GM23248 (cell line): ENCODE data around the gene VWF. TPM values are rescaled to one million over a fixed set of nuclear protein-coding genes. Genes with fewer than 3 reads are reported as not detected.

Experiments used
- DNase-seq: peaks from one replicate; pipeline ENCODE4 v3.0.0-alpha.2; 2015
- H2AFZ ChIP-seq: fragments of 200-600 bp; sonication (generic); 2 replicates; pipeline ENCODE4 v1.6.1; 2016; ENCODE audit warnings: antibody characterized with exemption
- H3F3A ChIP-seq: fragments of 200-600 bp; sonication (generic); 2 replicates; pipeline ENCODE4 v1.6.1; 2016; ENCODE audit warnings: mild to moderate bottlenecking, antibody characterized with exemption, mixed run types; ENCODE audit not compliant: insufficient read depth
- H3K27ac ChIP-seq: fragments of 200-600 bp; sonication (generic); 2 replicates; pipeline ENCODE4 v1.5.1; 2016; ENCODE audit warnings: mild to moderate bottlenecking
- H3K27me3 ChIP-seq: fragments of 200-600 bp; sonication (generic); replicated peaks from 2 replicates; pipeline ENCODE4 v1.6.1; 2016; ENCODE audit warnings: mild to moderate bottlenecking; ENCODE audit not compliant: insufficient read depth
- H3K36me3 ChIP-seq: fragments of 200-600 bp; sonication (generic); 2 replicates; pipeline ENCODE4 v1.6.1; 2016; ENCODE audit warnings: low read depth, mild to moderate bottlenecking
- H3K4me1 ChIP-seq: fragments of 200-600 bp; sonication (generic); 2 replicates; pipeline ENCODE4 v1.6.1; 2016; ENCODE audit warnings: mild to moderate bottlenecking; ENCODE audit not compliant: insufficient read depth
- H3K4me2 ChIP-seq: fragments of 200-600 bp; sonication (generic); one replicate; pipeline ENCODE4 v1.6.1; 2016; ENCODE audit warnings: mild to moderate bottlenecking; ENCODE audit not compliant: unreplicated experiment
- H3K4me3 ChIP-seq: fragments of 200-600 bp; sonication (generic); 2 replicates; pipeline ENCODE4 v1.5.1; 2016; ENCODE audit warnings: mild to moderate bottlenecking
- H3K79me2 ChIP-seq: fragments of 200-600 bp; sonication (generic); 2 replicates; pipeline ENCODE4 v1.6.1; 2016; ENCODE audit warnings: mild to moderate bottlenecking; ENCODE audit not compliant: insufficient read depth
- H3K9ac ChIP-seq: fragments of 200-600 bp; sonication (generic); 2 replicates; pipeline ENCODE4 v1.6.1; 2016; ENCODE audit warnings: mild to moderate bottlenecking
- H3K9me2 ChIP-seq: fragments of 200-600 bp; sonication (generic); 2 replicates; pipeline ENCODE4 v1.6.1; 2016; ENCODE audit warnings: mixed run types, mild to moderate bottlenecking, moderate library complexity; ENCODE audit not compliant: insufficient read depth
- H3K9me3 ChIP-seq: fragments of 200-600 bp; sonication (generic); one replicate; pipeline ENCODE4 v1.6.1; 2017; ENCODE audit warnings: low read depth
- H4K20me1 ChIP-seq: fragments of 200-600 bp; sonication (generic); 2 replicates; pipeline ENCODE4 v1.6.0; 2016; ENCODE audit not compliant: insufficient read depth
- EZH2 ChIP-seq: fragments of 200-600 bp; sonication (generic); IDR thresholded peaks from 2 replicates; pipeline ENCODE4 v1.6.1; 2018; ENCODE audit warnings: antibody characterized with exemption, mild to moderate bottlenecking; ENCODE audit not compliant: insufficient read depth, poor library complexity, severe bottlenecking
- EZH2phosphoT487 ChIP-seq: fragments of 200-600 bp; sonication (generic); IDR thresholded peaks from 2 replicates; pipeline ENCODE4 v1.6.1; 2018; ENCODE audit warnings: antibody characterized with exemption, moderate library complexity, mild to moderate bottlenecking, low read depth; ENCODE audit not compliant: insufficient read depth
- WGBS, 2 experiments: methylation state at CpG; one replicate each; pipeline ENCODE4 v1.1.6; 2015 to 2017; ENCODE audit warnings: low lambda C conversion rate in 2 of 2, low coverage in 1 of 2; ENCODE audit errors: missing lambda C conversion rate in 2 of 2; 5-methylcytosine and 5-hydroxymethylcytosine counted together
- in situ Hi-C: fragments of 300-500 bp; cut with MboI; formaldehyde crosslinking; loops from 2 replicates; pipeline ENCODE4 v1.15.0; 2020
- polyA plus RNA-seq: library from polyadenylated mRNA; unstranded; fragments of >200 nt; fragmentation: Nextera tagmentation; extraction: Ambion mirVana; gene quantifications from 2 replicates; pipeline ENCODE4 v1.2.1, GENCODE V29; 2016
- total RNA-seq: library from RNA; depleted of rRNA; stranded (reverse); fragments of >200 nt; shearing (Covaris generic); gene quantifications from 2 replicates; pipeline ENCODE4 v1.2.3, GENCODE V29; 2014

Gene VWF
- total and polyA plus RNA-seq, 2 experiments from 2014 or later: 0.14 TPM; not detected in 1

DNA sequence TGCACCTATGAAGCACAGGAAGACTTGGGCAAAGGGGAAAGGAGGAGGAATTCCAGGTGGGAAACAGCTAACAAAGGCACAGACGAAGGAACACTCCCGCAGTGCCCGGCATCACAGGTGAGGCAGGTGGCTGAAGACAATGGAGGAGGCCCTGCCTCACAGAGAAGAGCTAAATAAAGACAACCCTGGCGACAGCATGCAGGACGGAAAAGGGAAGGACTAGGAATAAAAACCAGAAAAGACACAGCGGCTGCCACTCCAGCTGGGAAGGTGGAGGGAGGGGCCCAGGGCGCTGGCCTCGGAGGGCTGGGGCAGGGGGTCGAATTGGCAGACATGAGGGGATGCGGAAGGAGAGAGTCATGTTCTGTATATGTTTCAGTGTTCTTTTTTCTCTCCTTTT lies 136.4 kb downstream of the VWF start:
- WGBS, 2 experiments: 62 to 66% methylated on average over 10 of the region's 10 CpGs
- H3K9me2 ChIP-seq: no peaks in the 10 kb centered on the region
- H3K4me2 ChIP-seq: no peak overlapping the region
- H3K27me3 ChIP-seq: no peaks in the 10 kb centered on the region; the same call in 1 of the 2 replicates
- no peaks in the 10 kb centered on the region for H3F3A ChIP-seq
- H3K4me3 ChIP-seq: no peak overlapping the region
- H3K79me2 ChIP-seq: no peaks in the 10 kb centered on the region
- in situ Hi-C loops: loop anchor here (10.0 kb wide), 2 partner anchors 57 to 297 kb away; no protein-coding TSS in a partner anchor
- no peaks in the 10 kb centered on the region for H4K20me1 ChIP-seq
- no peaks in the 10 kb centered on the region for H3K36me3 ChIP-seq
- TF ChIP-seq EZH2 (no peak), EZH2phosphoT487 (no peak)
- no peak overlapping the region for H2AFZ ChIP-seq
- no peak overlapping the region for H3K9ac ChIP-seq
- H3K9me3 ChIP-seq: no peaks in the 10 kb centered on the region
- H3K4me1 ChIP-seq: no peaks in the 10 kb centered on the region
- DNase-seq: no peak
- no peak overlapping the region for H3K27ac ChIP-seq

DNA sequence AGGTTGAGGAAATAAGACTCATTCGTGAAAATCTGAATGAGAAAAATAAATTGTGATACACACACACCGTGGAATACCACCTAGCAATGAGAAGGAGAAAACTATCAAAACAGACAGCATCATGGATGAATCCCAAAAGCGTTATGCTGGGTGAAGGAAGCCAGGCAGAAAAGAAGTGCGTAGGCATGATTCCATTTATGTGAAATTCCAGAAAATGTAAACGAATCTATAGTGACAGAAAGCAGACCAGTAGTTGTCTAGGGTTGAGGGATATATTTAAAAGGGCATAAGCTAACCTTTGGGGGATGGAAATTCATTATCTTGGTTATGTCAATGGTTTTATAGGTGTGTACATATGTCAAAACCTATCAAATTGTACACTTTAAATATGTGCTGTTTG lies 136.9 kb downstream of the VWF start:
- no peaks in the 10 kb centered on the region for H3F3A ChIP-seq

DNA sequence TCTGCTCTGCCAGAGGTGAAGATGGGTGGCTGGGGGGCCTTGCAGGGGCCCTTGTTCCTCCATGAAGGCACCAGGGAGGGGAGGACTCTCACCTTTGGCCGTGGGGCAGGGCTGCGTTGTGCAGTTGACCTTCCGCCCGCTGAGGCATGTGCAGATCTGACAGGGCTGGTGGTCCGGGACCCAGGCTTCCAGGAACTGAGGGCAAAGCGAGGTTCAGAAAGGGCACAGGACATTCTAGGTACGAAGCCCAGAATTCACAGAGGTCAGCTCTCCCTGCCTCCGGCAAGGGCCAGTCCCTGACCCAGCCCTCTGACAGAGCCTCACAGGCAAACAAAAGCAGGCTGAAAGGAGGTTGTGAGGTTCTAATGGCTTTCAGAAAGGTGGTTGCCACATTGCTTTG lies 139.0 kb downstream of the VWF start:
- no peak for DNase-seq
- H3K36me3 ChIP-seq: no peaks in the 10 kb centered on the region
- H3K27ac ChIP-seq: no peak overlapping the region
- H3K4me2 ChIP-seq: no peak overlapping the region
- H3K79me2 ChIP-seq: no peaks in the 10 kb centered on the region
- TF ChIP-seq EZH2phosphoT487: no peak
- TF ChIP-seq EZH2: no peak
- H3K27me3 ChIP-seq: no peaks in the 10 kb centered on the region; the same call in 1 of the 2 replicates
- no peaks in the 10 kb centered on the region for H3K9me2 ChIP-seq
- in situ Hi-C loops: loop anchor here (10.0 kb wide), 2 partner anchors 59 to 299 kb away; no protein-coding TSS in a partner anchor
- no peaks in the 10 kb centered on the region for H4K20me1 ChIP-seq
- no peak overlapping the region for H3K9ac ChIP-seq
- no peak overlapping the region for H2AFZ ChIP-seq
- H3K9me3 ChIP-seq: no peaks in the 10 kb centered on the region
- no peak overlapping the region for H3K4me3 ChIP-seq
- no peaks in the 10 kb centered on the region for H3K4me1 ChIP-seq
- whole genome bisulfite sequencing, 2 experiments: 70 to 73% methylated on average over 8 of the region's 8 CpGs
- no peaks in the 10 kb centered on the region for H3F3A ChIP-seq

More for the DNA sequence above, 136.9 kb downstream of the VWF start:
- no peak for DNase-seq
- TF ChIP-seq EZH2phosphoT487 (no peak), EZH2 (no peak)
- no peak overlapping the region for H3K4me3 ChIP-seq
- in situ Hi-C loops: loop anchor here (10.0 kb wide), 2 partner anchors 57 to 297 kb away; no protein-coding TSS in a partner anchor
- no peaks in the 10 kb centered on the region for H3K9me2 ChIP-seq
- H3K9me3 ChIP-seq: no peaks in the 10 kb centered on the region
- no peaks in the 10 kb centered on the region for H3K4me1 ChIP-seq
- H3K36me3 ChIP-seq: no peaks in the 10 kb centered on the region
- no peak overlapping the region for H3K4me2 ChIP-seq
- H3K9ac ChIP-seq: no peak overlapping the region
- no peaks in the 10 kb centered on the region for H3K79me2 ChIP-seq
- H4K20me1 ChIP-seq: no peaks in the 10 kb centered on the region
- no peak overlapping the region for H2AFZ ChIP-seq
- 71 to 72% methylated on average over 5 of the region's 5 CpGs for WGBS, 2 experiments
- H3K27me3 ChIP-seq: no peaks in the 10 kb centered on the region; the same call in 1 of the 2 replicates
- no peak overlapping the region for H3K27ac ChIP-seq

DNA sequence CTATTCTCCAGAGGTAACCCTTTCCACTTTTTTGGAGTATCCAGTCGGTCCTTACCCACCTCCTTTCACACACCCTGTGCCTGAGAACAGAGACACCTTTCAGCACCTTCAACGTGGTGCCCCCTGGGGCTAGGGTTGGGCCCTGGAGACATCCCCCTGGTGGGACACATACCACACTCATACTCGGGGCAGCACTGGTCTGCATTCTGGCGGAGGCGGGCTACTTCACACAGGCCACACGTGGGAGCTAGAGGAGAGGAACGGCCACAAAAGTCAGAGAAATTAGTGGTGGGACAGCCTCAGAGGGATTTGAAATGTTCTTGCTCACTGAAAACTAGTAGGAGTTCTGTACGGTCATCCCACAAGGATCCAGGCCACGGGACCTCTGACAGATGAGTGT lies 139.6 kb downstream of the VWF start:
- Histone ChIP-seq H3K4me2 (no peak overlapping the region), H4K20me1 (no peaks in the 10 kb centered on the region), H3K27ac (no peak overlapping the region), H3K79me2 (no peaks in the 10 kb centered on the region), H3K9ac (no peak overlapping the region), H2AFZ (no peak overlapping the region), H3K27me3 (no peaks in the 10 kb centered on the region; the same call in 1 of the 2 replicates), H3K36me3 (no peaks in the 10 kb centered on the region), H3F3A (no peaks in the 10 kb centered on the region), H3K4me1 (no peaks in the 10 kb centered on the region), H3K4me3 (no peak overlapping the region), H3K9me3 (no peaks in the 10 kb centered on the region), H3K9me2 (no peaks in the 10 kb centered on the region)
- TF ChIP-seq EZH2 (no peak), EZH2phosphoT487 (no peak)
- in situ Hi-C loops: loop anchor here (10.0 kb wide), 2 partner anchors 60 to 300 kb away; no protein-coding TSS in a partner anchor
- no peak for DNase-seq
- WGBS, 2 experiments: 63 to 65% methylated on average over 9 of the region's 9 CpGs
